AG10803 (cell line): ENCODE results near the gene PARP15.
"Not testable (repeated sequence)": the region's sequence is repeated elsewhere in the genome, so short reads cannot be mapped to it uniquely, and the experiment has no call there.

Experiments
- DNase-seq: peaks from one replicate; pipeline ENCODE4 v3.0.0; 2010; ENCODE audit warnings: low read depth
- H3K4me3 ChIP-seq: 2 replicates; pipeline ENCODE4 v1.5.1; 2011; ENCODE audit warnings: mild to moderate bottlenecking, low read length, control low read depth
- TF ChIP-seq, protein P1 (sequence below): conservative IDR thresholded peaks from 2 replicates; pipeline ENCODE4 v1.5.1; 2011; ENCODE audit warnings: mild to moderate bottlenecking, low read length, control low read depth, inconsistent platforms

PARP15 gene

DNA sequence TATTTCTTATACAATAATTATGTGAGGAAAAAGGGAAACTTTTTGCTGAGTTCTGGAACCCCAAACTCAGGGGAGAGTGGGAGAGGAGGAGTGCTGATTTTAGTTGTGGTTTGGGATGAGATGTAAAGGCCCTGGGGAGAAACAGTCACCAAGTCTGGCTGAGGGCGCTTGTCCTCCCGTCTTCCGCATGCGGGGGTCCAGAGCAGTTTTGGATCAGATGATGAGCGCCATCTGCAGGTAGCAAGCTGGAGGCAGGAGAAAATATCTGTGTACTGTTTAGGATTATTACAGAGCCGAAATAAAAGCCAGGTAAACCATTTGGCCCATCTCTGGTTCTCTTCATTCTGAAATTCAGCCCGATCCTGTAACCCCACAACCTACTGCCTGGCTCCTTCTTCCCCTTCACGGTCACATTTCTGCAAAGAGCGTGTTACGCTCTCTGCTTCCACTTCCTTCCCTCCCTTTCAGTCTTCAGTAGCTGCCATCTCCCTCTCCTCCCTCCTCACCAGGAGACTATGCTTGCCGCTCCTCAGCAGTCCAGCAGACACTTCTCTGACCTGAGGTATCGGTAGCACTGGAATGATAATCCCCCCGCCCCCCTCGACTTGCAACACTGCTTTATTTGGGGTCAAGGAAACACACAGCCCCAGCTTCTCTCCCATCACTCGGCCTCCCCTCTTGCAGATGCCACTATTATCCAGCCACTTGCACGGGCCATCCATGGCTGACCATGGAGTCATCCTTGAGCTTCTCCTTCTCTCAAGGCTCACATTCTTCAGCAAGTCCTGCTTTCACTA is 101.8 kb downstream of the PARP15 start:
- H3K4me3 ChIP-seq: peak overlapping the region; percentile 84
- peak; percentile 76 for DNase-seq
- TF ChIP-seq, protein P1, sequence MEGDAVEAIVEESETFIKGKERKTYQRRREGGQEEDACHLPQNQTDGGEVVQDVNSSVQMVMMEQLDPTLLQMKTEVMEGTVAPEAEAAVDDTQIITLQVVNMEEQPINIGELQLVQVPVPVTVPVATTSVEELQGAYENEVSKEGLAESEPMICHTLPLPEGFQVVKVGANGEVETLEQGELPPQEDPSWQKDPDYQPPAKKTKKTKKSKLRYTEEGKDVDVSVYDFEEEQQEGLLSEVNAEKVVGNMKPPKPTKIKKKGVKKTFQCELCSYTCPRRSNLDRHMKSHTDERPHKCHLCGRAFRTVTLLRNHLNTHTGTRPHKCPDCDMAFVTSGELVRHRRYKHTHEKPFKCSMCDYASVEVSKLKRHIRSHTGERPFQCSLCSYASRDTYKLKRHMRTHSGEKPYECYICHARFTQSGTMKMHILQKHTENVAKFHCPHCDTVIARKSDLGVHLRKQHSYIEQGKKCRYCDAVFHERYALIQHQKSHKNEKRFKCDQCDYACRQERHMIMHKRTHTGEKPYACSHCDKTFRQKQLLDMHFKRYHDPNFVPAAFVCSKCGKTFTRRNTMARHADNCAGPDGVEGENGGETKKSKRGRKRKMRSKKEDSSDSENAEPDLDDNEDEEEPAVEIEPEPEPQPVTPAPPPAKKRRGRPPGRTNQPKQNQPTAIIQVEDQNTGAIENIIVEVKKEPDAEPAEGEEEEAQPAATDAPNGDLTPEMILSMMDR: peak; percentile 85

DNA sequence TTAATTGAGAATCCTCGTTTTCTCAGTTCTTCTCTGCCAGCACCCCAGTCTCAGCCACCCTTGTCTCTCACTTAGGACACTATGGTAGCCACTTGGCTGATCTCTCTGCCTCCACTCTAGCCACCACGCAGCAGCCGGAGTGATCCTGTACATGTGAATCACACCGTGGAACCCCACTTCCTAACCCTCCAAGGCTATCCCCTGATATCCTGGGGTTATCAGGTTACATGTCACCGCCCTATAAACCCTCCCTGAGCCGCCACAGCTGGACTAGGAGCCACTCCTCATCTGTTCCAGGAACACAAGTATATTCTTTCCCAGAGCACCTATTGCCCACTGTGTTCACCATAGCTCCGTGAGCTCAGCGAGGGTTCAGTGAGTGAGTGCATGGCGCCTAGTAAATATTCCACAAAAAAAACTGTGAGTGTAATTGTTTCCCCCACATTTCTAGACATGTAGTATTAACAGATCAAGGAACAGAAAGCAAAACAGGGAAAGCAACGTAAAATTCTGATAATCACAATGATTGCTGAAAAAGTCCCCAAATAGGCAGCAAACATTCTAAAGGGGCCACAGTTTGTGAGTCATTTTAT is 102.5 kb downstream of the PARP15 start:
- TF ChIP-seq, protein P1: no peak
- DNase-seq: peak; percentile 9
- H3K4me3 ChIP-seq: peak overlapping the region; percentile 84

DNA sequence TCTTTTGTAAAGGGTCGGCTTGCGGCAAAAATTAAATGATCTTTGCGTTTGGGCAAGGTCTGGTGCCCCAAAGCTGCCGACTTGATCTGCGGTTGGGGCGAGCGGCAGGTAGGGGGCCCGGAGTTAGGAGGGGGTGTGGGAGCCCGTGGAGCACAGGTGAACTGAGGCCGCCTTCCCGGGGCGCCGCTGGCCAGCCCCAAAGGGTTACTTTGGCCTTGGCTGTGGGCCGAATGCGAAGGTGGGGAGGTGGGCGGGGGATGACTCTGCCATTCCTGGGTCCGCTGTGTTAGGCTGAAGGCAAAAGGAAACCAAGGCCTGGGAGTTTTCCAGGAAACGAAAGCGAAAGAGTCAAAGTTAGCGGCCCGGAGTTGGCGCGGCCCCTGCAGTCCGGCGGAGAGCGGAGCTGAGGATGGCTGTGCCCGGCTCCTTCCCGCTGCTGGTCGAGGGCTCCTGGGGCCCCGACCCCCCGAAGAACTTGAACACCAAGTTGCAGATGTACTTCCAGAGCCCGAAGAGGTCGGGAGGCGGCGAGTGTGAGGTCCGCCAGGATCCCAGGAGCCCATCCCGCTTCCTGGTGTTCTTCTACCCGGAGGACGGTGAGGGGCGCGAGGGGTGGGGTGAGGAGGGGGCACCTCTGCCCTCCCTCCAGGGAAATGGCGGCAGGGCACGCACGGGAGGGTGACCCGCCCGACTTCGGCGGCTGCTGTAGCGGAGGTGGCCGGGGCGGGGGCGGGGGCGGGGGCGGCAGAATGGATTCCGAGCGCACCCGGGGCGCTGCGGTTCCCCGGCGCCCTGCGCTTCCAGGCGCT is 103.2 kb downstream of the PARP15 start, which contains the start of gene PARP14:
Gene PARP14, plus strand, starts transcription at position 365 of the 809 bp plus-strand sequence. Its CDS starts 45 bp downstream, at position 410.
- DNase-seq: peak; percentile 61
- H3K4me3 ChIP-seq: peak within 1 kb of the TSS; percentile 84
- TF ChIP-seq, protein P1: no peak

DNA sequence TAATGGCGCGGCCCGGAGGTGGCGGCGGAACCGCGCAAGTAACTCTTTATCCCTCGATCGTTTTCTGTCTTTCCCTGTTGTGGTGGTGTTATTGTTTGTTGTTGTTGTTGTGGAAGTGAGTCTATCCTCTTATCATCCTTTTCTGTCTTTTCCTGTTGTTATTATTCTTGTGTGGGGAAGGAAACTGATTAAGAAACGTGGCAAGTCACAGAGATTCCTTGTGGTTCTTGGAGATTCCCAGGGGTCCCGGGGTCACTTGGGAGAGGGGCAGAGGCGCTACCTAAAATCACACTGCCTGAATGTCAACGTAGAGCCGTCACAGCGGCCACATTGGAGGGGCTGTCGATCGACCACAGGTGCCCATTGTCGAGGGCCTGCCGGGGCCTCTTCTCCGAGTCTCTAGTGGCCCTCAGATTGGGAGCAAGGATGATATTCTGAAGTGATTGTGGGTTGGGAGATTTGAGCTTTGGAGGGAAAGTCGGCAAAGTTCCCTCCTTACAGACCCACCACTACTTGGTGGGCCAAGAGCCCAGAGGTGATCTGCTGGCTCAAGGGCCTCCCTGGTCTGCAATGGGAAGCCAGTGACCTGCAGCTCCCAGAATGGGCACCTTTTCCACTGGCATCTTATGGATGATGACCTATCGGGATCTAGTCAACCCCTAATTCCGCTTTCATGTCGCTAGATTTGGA is 104.0 kb downstream of the PARP15 start:
- DNase-seq: no peak
- peak overlapping the region; percentile 84 for H3K4me3 ChIP-seq
- TF ChIP-seq, protein P1: no peak

DNA sequence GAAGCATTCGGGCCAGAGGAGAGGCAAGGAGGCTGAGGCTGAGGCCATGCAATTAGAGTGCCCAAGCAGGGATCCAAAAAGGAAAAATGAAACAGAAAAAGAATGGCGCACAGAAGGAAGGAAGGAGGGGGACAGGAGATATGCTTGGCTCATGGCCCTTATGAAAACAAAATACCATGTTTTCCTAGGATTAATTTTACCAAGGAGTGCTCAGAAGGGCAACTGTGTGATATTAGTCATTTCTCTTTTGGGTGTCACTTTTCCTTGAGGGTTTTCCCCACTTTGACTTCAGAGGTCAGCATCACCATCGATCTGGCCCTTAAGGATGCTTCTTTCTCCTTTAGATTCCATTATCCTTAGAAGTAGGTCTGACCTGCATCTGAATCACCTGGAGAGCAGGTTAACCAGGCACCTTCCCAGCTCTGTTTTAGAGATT is 104.5 kb downstream of the PARP15 start:
- TF ChIP-seq, protein P1: no peak
- peak overlapping the region; percentile 84 for H3K4me3 ChIP-seq
- DNase-seq: no peak

DNA sequence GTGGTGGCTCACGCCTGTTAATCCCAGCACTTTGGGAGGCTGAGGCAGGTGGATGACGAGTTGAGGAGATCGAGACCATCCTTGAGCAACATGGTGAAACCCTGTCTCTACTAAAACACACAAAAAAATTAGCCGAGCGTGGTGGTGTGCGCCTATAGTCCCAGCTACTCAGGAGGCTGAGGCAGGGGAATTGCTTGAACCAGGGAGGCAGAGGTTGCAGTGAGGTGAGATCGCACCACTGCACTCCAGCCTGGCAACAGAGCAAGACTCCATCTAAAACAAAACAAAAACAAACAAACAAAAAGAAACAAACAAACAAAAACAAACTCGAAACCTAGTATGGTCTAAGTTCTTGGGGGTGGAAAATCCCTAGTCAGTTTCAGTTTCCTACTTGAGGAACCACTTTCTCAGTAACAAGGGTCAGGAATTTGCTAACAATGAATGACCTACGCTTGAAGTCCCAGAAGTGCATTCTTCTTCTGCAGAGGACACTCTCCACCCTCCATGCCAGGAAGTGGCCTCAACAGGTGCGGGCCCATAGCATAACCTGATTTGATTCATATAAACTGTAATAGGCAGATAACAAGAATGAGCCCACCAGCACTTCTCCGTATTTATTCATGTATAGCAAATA is 105.4 kb downstream of the PARP15 start:
- DNase-seq, H3K4me3 ChIP-seq: not testable (repeated sequence)
